GM23338 (cell line): ENCODE results near the gene SLC26A5.

ENCODE experiments used
- EZH2 ChIP-seq: fragments of 200-600 bp; sonication (generic); IDR thresholded peaks from one replicate; pipeline ENCODE4 v1.8.0; 2017; ENCODE audit warnings: antibody characterized with exemption, mild to moderate bottlenecking, low read depth; ENCODE audit not compliant: unreplicated experiment
- TF ChIP-seq, protein P1 (sequence below), 2 experiments: fragments of 200-600 bp in 1 of 2; sonication (generic) in 1 of 2; conservative IDR thresholded peaks; 2 replicates each; pipeline versions ENCODE4 v1.5.1 to v1.6.1; 2016 to 2017; ENCODE audit warnings: antibody characterized with exemption in 2 of 2, low read depth in 2 of 2, mild to moderate bottlenecking in 2 of 2, moderate library complexity in 1 of 2

DNA sequence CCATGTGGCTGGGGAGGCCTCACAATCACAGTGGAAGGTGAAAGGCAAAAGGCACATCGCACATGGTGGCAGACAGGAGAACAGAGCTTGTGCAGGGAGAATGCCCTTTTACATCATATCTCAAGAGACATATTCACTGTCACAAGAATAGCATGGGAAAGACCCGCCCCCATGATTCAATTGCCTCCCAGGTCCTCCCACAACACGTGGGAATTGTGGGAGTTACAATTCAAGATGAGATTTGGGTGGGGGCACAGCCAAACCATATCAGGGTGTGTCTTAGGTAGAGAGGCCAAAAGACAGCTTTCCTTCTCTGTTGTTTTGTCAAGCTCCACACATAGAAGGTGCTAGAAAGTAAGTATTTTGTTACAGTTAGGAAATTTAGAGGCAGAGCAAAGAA, 20.8 kb upstream of the SLC26A5 start:
- TF ChIP-seq, protein P1, sequence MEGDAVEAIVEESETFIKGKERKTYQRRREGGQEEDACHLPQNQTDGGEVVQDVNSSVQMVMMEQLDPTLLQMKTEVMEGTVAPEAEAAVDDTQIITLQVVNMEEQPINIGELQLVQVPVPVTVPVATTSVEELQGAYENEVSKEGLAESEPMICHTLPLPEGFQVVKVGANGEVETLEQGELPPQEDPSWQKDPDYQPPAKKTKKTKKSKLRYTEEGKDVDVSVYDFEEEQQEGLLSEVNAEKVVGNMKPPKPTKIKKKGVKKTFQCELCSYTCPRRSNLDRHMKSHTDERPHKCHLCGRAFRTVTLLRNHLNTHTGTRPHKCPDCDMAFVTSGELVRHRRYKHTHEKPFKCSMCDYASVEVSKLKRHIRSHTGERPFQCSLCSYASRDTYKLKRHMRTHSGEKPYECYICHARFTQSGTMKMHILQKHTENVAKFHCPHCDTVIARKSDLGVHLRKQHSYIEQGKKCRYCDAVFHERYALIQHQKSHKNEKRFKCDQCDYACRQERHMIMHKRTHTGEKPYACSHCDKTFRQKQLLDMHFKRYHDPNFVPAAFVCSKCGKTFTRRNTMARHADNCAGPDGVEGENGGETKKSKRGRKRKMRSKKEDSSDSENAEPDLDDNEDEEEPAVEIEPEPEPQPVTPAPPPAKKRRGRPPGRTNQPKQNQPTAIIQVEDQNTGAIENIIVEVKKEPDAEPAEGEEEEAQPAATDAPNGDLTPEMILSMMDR (conservative IDR thresholded peaks at IDR 0.05; ENCODE audit: low read depth in 2 of 2), result no peak
- TF ChIP-seq EZH2, result no peak
